Thyroid gland (tissue), 4 donors: ENCODE measurements around the gene GRAMD1A.

Experiments used
- CTCF ChIP-seq, 6 experiments: fragments of 200-600 bp in 3 of 6; fragments of 450-650 bp in 3 of 6; sonication (generic) in 3 of 6; IDR thresholded peaks; one replicate each; pipeline ENCODE4 v1.5.1; 2016 to 2019; ENCODE audit warnings: antibody characterized with exemption in 6 of 6, mild to moderate bottlenecking in 2 of 6, inconsistent platforms in 1 of 6, moderate library complexity in 1 of 6
- POLR2A ChIP-seq, 2 donors: fragments of 450-650 bp; IDR thresholded peaks; one replicate each; pipeline ENCODE4 v1.6.1; 2017; ENCODE audit warnings: antibody characterized with exemption in 2 of 2, mild to moderate bottlenecking in 2 of 2, moderate library complexity in 1 of 2

GRCh38 chr19:35045667-35046300 is 45.7 kb downstream of the GRAMD1A start:
- no peak for TF ChIP-seq CTCF (IDR thresholded peaks at IDR 0.05)
- TF ChIP-seq POLR2A (IDR thresholded peaks at IDR 0.05): no peak
